HG03378 (cell line): ENCODE data around the gene OR1L8.
"Not testable (repeated sequence)": the region's sequence is repeated elsewhere in the genome, so short reads cannot be mapped to it uniquely, and the experiment has no call there.

Source experiments
- ATAC-seq: cut with Tn5 transposase; IDR thresholded peaks from one replicate; pipeline ENCODE4 v1.9.1; 2021; ENCODE audit warnings: mild to moderate bottlenecking, moderate library complexity; ENCODE audit not compliant: unreplicated experiment

OR1L8 gene, protein sequence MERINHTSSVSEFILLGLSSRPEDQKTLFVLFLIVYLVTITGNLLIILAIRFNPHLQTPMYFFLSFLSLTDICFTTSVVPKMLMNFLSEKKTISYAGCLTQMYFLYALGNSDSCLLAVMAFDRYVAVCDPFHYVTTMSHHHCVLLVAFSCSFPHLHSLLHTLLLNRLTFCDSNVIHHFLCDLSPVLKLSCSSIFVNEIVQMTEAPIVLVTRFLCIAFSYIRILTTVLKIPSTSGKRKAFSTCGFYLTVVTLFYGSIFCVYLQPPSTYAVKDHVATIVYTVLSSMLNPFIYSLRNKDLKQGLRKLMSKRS

DNA sequence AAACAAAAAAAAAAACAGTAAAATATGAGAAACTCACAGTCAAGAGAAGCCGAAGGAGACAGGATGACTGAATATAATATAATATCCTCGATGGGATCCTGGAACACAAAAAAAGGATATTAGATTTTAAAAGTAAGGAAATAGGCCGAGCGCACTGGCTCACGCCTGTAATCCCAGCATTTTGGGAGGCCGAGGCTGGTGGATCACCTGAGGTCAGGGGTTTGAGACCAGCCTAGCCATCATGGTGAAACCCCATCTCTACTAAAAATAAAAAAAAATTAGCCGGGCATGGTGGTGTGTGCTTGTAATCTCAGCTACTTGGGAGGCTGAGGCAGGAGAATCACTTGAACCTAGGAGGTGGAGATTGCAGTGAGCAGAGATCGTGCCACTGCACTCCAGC lies at the start of gene OR1L8:
Gene OR1L8 (minus strand): TSS at position 101 of the 400 bp plus-strand sequence. CDS start 14,907 bp downstream, outside the sequence.
- ATAC-seq: not testable (repeated sequence)

DNA sequence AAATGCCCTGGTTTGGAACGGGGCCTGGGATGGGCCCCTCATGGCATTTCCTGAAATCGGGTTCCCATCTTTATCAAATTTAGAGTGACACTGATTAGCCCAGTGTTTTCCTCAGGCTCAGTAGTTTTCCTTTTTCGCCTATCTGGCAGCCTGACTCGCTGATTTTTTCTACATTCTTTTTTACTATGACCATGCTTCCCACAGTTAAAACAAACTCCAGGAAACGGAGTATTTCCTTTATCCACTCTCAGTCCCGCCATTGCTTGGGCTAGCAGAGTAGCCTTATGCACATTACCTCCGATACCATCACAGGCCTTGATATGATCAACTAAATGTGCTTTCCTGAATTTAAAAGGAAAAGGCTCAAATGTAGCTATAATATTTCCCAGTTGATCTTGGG lies 36.8 kb upstream of the OR1L8 start:
- no peak for ATAC-seq

DNA sequence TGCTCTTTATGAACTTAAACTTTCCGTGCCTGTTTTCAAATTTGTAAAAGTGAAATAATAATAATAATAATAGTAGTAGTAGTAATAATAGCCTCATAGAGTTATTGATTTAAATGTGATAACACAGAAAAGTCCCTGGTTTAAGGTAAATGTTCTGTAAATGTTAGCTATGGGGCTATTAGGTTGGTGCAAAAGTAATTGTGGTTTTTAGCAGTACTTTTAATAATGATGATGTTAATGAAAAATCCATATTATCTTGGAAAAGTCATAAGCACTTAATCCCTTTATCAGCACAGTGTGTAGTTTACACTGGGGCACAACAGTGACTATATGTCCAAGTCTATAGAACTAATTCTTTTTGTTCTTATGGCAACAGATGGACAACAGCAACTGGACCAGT lies 31.2 kb upstream of the OR1L8 start, which contains the start of gene OR1Q1:
Gene OR1Q1 (plus strand): TSS at position 377 of the 400 bp plus-strand sequence. CDS start 0 bp downstream, at position 377.
- no peak for ATAC-seq

DNA sequence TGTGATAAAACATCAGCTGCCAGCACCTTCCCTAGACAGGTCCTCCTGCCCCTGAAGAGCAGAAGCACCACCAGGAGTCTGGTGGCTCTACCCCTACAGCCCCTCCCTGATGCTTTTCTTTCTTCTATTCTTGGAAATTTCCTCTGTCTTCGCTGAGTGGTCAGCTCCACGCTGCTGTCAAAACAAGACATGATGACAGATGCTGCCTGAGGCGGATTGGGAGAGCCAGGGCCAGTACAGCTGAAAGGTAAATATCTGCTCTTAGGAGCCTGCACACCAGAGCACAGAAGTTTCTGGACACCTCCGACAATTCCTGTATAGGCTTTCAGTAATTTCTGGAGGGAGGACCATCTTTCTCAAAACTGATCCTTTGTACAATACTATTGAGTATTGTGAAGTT lies 26.6 kb upstream of the OR1L8 start:
- ATAC-seq: no peak

DNA sequence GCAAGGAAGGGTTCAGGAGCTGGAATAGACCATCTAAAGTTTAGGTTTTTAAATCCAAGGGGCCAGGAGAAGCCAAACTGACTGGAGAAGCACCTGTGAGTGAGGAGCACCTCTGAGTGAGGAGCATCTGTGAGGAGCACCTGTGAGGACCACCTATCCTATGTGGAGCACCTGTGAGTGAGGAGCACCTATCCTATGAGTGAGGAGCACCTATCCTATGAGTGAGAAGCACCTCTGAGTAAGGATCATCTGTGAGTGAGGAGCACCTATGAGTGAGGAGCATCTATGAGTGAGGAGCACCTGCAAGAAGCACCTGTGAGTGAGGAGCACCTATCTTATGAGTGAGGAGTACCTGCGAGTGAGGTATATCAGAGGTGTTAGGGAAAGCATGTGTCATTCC lies 23.4 kb upstream of the OR1L8 start:
- ATAC-seq: no peak

DNA sequence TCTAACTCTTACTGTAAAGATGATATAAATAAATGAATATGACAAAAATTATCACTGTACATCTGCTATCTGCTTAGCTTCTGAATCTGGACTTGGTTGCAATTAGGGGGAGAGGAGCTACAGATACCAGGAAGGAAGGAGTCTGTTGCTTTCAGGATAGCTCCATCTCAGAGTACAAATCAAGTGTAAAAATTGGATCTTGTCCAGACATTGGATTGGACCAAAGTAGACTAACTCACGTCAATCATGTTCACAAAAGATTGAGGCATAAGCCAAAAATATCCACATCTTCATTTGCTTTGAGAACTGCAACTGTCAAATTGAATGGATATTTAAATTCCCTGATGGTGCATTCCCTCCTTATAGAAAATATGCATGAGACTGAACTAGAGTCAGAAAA lies 22.5 kb upstream of the OR1L8 start:
- ATAC-seq: no peak

DNA sequence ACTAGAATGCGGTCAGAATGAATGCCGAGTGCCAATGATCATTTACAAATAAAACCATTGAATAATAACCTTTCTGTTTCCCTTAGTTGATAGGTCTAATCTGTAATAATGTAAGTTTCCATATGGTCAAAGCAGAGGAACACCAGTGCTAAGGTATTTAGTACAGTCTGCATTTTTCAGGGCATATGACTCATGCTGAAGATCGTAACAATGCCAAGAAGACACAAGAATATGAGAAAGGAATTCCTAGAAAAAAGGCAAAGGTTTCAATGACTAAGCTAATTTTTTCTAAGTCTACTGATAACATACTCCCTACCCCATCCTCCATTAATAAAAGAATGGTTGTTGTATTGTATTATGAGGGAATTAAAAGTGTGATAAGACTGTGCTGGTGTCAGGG lies 2.8 kb downstream of the OR1L8 start:
- ATAC-seq: no peak

DNA sequence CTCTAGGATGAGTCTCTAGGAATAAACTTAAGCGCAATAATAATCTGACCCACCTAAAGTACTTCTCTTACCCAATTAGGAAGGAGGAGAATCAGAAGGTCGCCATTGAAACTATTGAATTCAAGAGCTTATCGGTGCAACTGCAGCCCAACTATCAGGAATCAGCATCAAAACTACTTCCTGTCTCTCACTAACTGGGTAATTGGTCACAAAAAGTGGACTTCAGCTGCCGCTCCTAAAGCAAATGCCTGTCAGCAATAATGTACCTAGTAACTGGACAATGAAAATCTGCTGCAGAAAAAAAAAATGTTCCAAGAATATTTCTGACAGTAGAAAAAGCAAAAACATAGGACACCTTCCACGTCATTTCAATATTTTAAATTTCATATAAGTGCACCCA lies 3.3 kb downstream of the OR1L8 start:
- no peak for ATAC-seq

DNA sequence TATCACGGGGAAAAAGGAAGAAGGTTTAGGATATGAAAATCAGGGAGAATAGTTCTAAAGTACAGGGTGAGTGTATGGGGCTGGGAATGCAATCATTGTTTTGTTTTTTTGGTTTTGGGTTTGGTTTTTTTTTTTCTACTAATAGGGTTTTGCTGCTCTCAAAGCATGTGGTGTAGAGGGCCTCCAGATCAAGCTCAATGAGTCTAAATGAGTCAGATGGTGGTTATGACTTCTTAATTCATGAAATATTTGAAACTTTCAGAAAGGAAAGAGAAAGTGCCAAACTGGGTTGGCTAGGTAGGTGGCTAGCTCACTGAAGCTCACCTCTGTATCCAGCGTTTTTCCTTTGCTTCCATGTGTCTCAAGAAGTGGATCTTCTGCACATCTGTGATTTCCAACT lies 10.7 kb downstream of the OR1L8 start:
- ATAC-seq: no peak

DNA sequence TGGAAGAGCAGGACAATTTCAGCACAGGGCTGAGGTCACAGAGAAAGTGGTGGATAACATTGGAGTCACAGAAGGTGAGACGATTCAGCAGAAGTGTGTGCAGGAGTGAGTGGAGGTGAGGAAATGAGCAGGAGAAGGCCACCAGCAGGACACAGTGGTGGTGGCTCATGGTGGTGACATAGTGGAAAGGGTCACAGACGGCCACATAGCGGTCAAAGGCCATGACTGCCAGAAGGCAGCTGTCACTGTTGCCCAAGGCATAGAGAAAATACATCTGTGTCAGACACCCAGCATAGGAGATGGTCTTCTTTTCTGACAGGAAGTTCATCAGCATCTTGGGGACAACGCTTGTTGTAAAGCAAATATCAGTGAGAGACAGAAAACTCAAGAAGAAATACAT lies 15.3 kb downstream of the OR1L8 start:
- no peak for ATAC-seq

DNA sequence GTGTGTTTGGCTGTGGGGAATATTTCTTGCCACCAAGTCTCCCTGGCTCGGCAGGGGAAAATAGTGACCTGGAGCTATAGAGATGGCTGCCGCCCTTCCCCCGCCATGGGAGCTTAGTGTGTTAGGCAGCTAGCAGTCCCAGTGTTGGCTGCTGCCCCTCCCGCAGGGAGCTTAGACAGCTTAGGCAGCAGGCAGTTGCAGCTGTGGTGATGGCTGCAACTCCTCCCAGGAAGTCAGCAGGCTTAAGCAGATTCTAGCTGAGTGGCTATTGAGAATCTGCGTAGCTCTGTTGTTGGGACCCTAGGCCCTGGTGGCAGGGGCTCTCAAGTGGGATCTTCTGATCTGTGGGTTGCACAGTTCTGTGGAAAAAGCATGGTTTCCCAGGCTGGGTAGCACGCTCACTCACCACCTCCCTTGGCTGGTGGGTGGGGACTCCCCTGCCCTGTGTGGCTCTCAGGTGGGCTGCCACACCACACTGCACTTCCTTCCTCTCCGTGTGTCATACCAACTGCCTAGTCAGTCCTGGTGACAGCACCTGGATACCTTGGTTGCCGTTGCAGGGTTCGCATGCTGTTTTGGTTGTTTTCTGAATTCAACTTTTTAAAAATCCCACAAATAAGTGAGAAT lies 20.9 kb downstream of the OR1L8 start:
- no peak for ATAC-seq

DNA sequence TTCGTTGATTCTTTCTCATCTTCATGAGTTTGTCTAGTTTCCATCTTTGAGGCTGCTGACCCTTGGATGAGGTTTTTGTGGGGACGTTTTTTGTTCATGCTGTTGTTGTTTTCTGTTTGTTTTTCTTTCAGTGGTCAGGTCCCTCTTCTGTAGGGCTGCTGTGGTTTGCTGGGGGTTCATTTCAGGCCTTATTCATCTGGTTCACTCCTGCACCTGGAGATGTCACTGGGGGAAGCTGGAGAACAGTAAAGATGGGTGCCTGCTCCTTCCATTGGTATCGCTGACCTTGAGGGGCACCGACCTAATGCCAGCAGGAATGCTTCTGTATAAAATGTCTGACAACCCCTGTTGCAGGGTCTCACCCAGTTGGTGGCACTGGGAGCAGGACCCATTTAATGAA lies 21.7 kb downstream of the OR1L8 start:
- ATAC-seq: no peak

DNA sequence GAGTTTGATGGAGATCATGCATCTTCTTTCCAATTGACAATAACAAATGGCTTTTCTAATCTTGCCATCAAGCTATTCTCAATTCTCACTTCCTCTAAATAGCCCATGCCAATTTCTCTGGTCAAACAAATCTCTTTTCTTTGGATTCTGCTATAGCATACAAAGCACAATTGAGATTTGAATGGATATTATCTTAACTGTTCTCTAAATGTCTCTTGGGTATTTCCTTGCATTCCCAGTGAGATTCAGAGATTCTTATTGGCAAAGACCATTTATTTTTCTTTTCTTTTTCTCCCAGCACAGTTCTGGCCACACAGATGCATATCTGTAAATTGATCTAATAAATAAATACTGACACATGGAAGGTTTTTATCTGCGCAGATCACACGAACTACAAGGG lies 30.4 kb downstream of the OR1L8 start, which contains the start of gene OR1N2:
Gene OR1N2 (plus strand): TSS at position 301 of the 400 bp plus-strand sequence. CDS start 100 bp downstream, outside the sequence.
- ATAC-seq: no peak

DNA sequence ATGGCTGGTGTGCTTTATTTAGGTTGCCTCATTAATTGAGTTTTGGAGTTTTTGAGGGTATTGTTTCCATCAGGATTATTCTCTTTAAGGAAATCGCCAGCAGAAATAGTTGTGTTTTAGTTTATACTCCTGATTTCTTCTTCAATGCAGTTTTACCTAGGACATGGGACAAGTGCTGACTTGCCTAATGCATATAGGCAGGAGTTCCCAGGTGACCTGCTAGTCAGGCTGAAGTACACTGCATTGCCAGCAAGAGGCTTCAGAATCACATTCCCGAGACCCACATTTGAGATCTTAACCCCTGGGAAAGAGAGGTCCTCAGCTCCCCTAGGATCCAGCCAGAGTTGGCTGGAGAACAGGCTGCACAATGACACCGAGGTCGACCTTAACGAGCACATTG lies 31.8 kb downstream of the OR1L8 start:
- ATAC-seq: no peak

DNA sequence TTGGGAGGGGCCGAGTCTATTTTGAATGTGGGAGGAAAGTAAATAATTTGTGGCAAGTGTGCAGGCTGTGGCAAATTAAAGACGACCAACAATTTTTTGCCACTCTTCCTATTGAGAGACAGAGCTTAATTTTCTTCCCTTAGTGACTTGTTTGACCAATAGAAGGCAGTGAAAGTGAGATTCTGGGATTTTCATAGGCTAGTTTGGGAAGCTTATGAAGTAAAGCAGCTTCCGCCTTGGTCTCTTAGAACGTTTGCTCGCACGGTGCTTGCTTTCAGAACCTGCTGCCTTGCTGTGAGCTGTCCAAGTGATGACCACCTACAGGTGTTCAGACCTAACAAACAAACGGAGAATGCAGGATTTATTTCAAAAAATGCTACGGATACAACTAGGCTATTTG lies 37.0 kb downstream of the OR1L8 start:
- no peak for ATAC-seq

DNA sequence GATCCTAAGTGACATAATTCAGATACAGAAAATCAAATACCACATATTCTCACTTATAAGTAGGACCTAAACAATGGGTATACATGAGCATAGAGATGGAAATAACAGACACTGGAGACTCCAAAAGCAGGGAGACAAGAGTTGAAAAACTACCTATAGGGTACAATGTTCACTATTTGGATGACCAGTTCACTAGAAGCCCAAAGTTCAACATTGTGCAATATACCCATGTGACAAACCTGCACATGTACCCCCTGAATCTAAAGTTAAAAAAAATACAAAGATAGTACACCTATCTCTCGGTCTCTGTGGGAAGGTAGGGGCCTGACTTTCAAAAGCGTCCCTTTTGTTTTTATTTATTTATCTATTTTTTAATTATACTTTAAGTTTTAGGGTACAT lies 44.4 kb downstream of the OR1L8 start:
- no peak for ATAC-seq

DNA sequence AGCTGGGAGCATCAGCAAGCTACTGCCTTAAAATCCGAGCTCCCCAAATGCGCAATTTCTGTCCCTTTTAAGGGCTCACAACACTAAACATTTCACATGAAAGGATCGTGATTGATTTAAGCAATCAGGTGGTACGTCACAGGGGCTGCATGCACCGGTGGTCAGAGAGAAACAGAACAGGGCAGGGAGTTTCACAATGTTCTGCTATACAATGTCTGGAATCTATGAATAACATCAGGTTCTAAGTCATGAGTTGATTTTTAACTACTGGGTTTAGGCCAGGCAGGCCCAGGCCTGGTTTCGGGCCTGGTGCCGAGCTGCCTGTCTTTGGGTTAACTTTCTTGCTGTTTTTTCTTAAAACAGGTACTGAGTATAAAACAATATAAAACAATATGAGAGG lies 46.1 kb downstream of the OR1L8 start:
- not testable (repeated sequence) for ATAC-seq

DNA sequence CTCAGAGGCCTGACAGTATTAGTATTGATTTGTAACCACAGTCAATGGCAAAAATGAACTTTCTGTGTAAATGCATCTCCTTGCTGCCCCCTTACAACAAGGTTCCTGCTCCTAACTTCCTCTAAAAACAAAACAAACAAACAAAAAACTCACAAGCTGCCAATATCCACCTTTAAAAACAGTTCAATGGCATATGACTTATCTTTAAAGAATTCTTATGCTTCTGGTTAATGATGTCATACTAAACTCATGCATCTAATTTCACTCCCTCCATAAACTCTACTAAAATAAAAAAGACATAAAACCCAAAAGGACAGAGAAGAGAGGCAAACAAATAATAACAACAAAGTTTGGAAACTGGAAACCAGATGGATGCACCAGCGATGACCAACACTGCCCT lies 47.0 kb downstream of the OR1L8 start:
- no peak for ATAC-seq

DNA sequence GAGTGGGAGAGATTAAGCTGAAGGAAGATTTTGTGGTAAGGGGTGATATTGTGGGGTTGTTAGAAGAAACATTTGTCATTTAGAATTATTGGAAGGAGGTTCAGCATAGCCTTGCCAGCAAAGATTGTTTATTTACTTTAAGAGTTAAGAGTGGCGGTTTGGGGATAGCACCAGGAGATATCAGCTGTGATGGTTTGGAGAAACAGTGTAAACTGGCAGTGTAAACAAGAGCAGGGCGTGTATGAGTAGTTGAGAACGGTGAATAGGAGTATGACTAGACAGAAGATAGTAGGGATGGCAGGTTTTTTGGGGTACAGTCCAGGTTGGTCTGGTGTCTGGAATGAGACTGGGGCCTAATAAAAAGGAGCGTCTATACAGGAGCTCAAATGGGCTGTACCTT lies 52.0 kb downstream of the OR1L8 start:
- ATAC-seq: not testable (repeated sequence)

DNA sequence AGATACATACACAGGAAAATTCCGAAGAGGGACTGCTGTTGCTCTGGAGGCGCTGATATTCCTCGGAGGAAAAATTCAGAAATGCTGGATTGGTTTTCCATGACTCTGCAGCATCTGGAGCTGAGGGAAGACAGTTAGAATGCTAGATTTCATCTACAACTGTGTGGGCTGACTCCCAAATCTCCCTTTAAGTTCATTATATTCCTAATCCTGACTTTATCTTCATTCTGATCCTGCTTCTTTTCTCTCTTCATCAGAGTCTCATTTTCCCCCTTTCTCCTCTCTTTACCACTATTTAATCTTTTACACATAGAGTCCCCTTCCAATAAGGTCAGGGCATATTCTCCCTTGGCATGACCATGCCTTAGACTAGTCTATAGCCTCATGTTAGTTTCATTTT lies 56.0 kb downstream of the OR1L8 start, which contains the start of gene OR1N1:
Gene OR1N1 (minus strand): TSS at position 101 of the 400 bp plus-strand sequence. CDS start 0 bp downstream, at position 101.
- ATAC-seq: no peak

DNA sequence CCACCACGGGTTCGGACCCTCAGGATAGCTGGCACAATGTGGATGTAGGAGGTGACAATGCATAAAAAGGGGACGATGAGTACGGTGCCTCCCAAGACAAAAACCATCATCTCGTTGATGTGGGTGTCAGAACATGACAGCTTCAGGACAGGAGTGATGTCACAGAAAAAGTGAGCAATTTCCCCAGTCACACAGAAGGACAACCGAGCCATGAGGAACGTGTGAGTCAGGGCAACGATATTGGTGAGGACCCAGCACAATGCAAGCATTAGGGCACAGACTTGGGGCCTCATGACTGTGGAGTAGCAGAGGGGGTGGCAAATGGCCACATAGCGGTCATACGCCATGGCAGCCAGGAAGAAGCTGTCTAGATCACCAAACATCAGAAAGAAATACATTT lies 56.6 kb downstream of the OR1L8 start:
- ATAC-seq: no peak

DNA sequence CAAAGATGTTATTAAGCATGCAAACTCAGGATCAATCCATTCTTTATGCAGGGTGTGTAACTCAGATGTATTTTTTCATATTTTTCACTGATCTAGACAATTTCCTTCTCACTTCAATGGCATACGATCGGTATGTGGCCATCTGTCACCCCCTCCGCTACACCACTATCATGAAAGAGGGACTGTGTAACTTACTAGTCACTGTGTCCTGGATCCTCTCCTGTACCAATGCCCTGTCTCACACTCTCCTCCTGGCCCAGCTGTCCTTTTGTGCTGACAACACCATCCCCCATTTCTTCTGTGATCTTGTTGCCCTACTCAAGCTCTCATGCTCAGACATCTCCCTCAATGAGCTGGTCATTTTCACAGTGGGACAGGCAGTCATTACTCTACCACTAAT lies 63.8 kb downstream of the OR1L8 start:
- no peak for ATAC-seq
